Panc1 (cell line): ENCODE measurements around the gene VARS1. TPM values are rescaled to one million over a fixed set of nuclear protein-coding genes. Genes with fewer than 3 reads are reported as not detected.

Source experiments
- ATAC-seq: fragments of 200-7000 bp; cut with Tn5 transposase; 2 replicates; pipeline ENCODE4 v1.9.1; 2020; ENCODE audit warnings: mild to moderate bottlenecking, moderate library complexity
- BruUV-seq: library from RNA; stranded (reverse); fragments of 400-500 nt; replicated peaks from 2 replicates; lab custom pipeline; 2021; lab: Mats Ljungman, UMichigan
- CTCF ChIA-PET: fragments of 300-600 bp; sonication (Branson Sonifier 250); formaldehyde crosslinking; loops from one replicate; lab custom pipeline; 2022; ENCODE audit warnings: antibody characterized with exemption; lab: Charles Lee
- POLR2A ChIA-PET: fragments of 300-600 bp; sonication (Branson Sonifier 250); formaldehyde crosslinking; loops from one replicate; lab custom pipeline; 2022; ENCODE audit warnings: antibody characterized with exemption; lab: Charles Lee
- DNase-seq: peaks from one replicate; pipeline ENCODE4 v3.0.0-alpha.2; 2010; ENCODE audit warnings: low read depth, low spot score
- H3K27ac ChIP-seq: 2 replicates; pipeline ENCODE4 v1.5.1; 2011; ENCODE audit warnings: mild to moderate bottlenecking, low read length, inconsistent platforms
- H3K27me3 ChIP-seq: fragments of 200-500 bp; sonication (Bioruptor generic); 2 replicates; pipeline ENCODE4 v1.6.0; 2014; ENCODE audit warnings: low read length, inconsistent platforms; ENCODE audit not compliant: control insufficient read depth, insufficient read depth
- H3K36me3 ChIP-seq: fragments of 200-500 bp; sonication (Bioruptor generic); 2 replicates; pipeline ENCODE4 v1.5.1; 2014; ENCODE audit warnings: inconsistent platforms, mild to moderate bottlenecking, low read length, moderate library complexity; ENCODE audit not compliant: control insufficient read depth, insufficient read depth
- H3K4me1 ChIP-seq: 2 replicates; pipeline ENCODE4 v1.5.1; 2011; ENCODE audit warnings: inconsistent platforms, mild to moderate bottlenecking, low read length, moderate library complexity; ENCODE audit not compliant: control insufficient read depth, insufficient read depth
- H3K4me3 ChIP-seq, 2 experiments: 2 replicates each; pipeline ENCODE4 v1.5.1; 2011 to 2012; ENCODE audit warnings: low read depth in 2 of 2, low read length in 2 of 2, mild to moderate bottlenecking in 2 of 2, inconsistent platforms in 1 of 2, moderate library complexity in 1 of 2
- H3K9me3 ChIP-seq: fragments of 200-500 bp; sonication (Bioruptor generic); 2 replicates; pipeline ENCODE4 v1.5.1; 2014; ENCODE audit warnings: low read depth, mild to moderate bottlenecking, inconsistent platforms, low read length, moderate library complexity; ENCODE audit not compliant: control insufficient read depth, insufficient read depth
- POLR2AphosphoS5 ChIP-seq: IDR thresholded peaks from 2 replicates; pipeline ENCODE4 v1.6.1; 2012; ENCODE audit warnings: mild to moderate bottlenecking, low read depth, low read length, moderate library complexity
- SIN3A ChIP-seq: IDR thresholded peaks from 2 replicates; pipeline ENCODE4 v1.6.1; 2012; ENCODE audit warnings: low read depth, mild to moderate bottlenecking, low read length, moderate library complexity, borderline replicate concordance; ENCODE audit not compliant: insufficient read depth
- in situ Hi-C: cut with HindIII; loops from 2 replicates; pipeline ENCODE4 v1.10.0; 2016; ENCODE audit warnings: low sequenced_read_pairs, low pct_unique_long_range_greater_than_20kb
- intact Hi-C: fragments of 100-400 bp; cut with micrococcal nuclease; formaldehyde crosslinking; loops from one replicate; pipeline ENCODE4 v1.10.0; 2022; ENCODE audit not compliant: unreplicated experiment
- total RNA-seq: library from RNA; stranded (reverse); gene quantifications from one replicate; pipeline ENCODE4 v1.2.1, GENCODE V29; 2021; ENCODE audit not compliant: unreplicated experiment
- TF ChIP-seq, protein P1 (sequence below), 2 experiments: IDR thresholded peaks; 2 replicates each; pipeline ENCODE4 v1.6.1; 2011 to 2012; ENCODE audit warnings: low read depth in 2 of 2, control low read depth in 1 of 2, low read length in 1 of 2, mild to moderate bottlenecking in 1 of 2, moderate library complexity in 1 of 2; ENCODE audit not compliant: insufficient read depth in 1 of 2
- TF ChIP-seq, protein P2 (sequence below): fragments of 450-650 bp; IDR thresholded peaks from 2 replicates; pipeline ENCODE4 v1.5.1; 2017; ENCODE audit warnings: mild to moderate bottlenecking

VARS1 gene
- total RNA-seq, 1 experiment from 2014 or later: 229 TPM

DNA sequence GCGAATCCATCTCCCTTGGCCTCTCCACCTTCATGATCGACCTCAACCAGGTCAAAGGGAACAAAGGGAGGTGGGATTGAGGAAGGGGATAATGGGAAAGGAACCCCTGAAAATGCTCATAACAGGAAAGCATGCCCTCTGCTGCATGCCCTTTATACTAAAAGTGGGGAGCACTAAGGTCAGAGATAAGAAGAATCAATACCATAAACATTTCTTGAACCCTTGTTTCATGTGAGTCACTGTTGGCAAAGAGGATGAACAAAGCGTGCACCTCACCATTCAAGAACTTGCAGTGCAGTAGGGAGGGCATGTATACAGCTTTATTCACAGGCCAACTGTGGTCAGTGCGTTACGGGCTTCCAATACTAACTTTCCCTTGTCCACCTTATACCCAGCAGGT, 34.8 kb downstream of the VARS1 start:
- Histone ChIP-seq H3K36me3 (no peaks in the 10 kb centered on the region), H3K27ac (no peak overlapping the region), H3K9me3 (no peaks in the 10 kb centered on the region), H3K4me3 (no peak overlapping the region), H3K4me1 (no peaks in the 10 kb centered on the region), H3K27me3 (no peaks in the 10 kb centered on the region)
- ChIA-PET CTCF (no interaction called here), POLR2A (interaction anchor here (0.5 kb wide), 1 partner anchor 95 kb away, joined by 4 read pairs; no protein-coding TSS in a partner anchor)
- TF ChIP-seq SIN3A: no peak
- intact Hi-C loops: no loop called here
- ATAC-seq: no peak
- no peak for DNase-seq
- in situ Hi-C loops: no loop called here
- no TSS peak for BruUV-seq

DNA sequence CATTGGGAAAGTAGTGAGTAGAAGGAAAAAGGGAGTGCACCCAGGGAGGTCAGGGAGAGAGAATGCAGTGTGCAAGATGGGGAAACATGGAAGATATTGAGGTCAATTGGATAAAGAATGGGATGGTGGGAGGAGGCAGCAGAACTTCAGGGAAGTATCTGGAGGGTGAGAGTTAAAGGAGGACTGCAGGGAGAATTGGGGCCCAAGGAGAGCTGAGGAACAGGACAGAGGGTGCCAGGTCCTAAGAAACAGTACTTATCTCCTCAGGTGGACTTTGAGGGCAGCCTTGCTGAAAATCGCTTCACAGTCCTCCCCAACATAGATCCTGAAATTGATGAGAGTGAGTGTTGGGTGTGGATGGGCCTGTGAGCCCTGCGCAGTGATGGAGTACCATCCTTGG, 37.3 kb downstream of the VARS1 start:
- ChIA-PET POLR2A (interaction anchor here (0.6 to 1.2 kb wide), 2 partner anchors 57 to 58 kb away, joined by 3 to 8 read pairs; partner anchors contain the start of genes HSPA1A and HSPA1L), CTCF (no interaction called here)

More for the DNA sequence above, 37.3 kb downstream of the VARS1 start:
- H3K27me3 ChIP-seq: no peaks in the 10 kb centered on the region
- H3K9me3 ChIP-seq: no peaks in the 10 kb centered on the region
- in situ Hi-C loops (no loop called here), intact Hi-C loops (no loop called here)
- no peaks in the 10 kb centered on the region for H3K4me1 ChIP-seq
- DNase-seq (no peak), ATAC-seq (no peak)
- TF ChIP-seq, protein P1, sequence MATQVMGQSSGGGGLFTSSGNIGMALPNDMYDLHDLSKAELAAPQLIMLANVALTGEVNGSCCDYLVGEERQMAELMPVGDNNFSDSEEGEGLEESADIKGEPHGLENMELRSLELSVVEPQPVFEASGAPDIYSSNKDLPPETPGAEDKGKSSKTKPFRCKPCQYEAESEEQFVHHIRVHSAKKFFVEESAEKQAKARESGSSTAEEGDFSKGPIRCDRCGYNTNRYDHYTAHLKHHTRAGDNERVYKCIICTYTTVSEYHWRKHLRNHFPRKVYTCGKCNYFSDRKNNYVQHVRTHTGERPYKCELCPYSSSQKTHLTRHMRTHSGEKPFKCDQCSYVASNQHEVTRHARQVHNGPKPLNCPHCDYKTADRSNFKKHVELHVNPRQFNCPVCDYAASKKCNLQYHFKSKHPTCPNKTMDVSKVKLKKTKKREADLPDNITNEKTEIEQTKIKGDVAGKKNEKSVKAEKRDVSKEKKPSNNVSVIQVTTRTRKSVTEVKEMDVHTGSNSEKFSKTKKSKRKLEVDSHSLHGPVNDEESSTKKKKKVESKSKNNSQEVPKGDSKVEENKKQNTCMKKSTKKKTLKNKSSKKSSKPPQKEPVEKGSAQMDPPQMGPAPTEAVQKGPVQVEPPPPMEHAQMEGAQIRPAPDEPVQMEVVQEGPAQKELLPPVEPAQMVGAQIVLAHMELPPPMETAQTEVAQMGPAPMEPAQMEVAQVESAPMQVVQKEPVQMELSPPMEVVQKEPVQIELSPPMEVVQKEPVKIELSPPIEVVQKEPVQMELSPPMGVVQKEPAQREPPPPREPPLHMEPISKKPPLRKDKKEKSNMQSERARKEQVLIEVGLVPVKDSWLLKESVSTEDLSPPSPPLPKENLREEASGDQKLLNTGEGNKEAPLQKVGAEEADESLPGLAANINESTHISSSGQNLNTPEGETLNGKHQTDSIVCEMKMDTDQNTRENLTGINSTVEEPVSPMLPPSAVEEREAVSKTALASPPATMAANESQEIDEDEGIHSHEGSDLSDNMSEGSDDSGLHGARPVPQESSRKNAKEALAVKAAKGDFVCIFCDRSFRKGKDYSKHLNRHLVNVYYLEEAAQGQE (IDR thresholded peaks at IDR 0.05; ENCODE audit: insufficient read depth in 1 of 2, low read depth in 2 of 2, low read length in 1 of 2): no peak
- TF ChIP-seq SIN3A (no peak), POLR2AphosphoS5 (no peak)
- TF ChIP-seq, protein P2, sequence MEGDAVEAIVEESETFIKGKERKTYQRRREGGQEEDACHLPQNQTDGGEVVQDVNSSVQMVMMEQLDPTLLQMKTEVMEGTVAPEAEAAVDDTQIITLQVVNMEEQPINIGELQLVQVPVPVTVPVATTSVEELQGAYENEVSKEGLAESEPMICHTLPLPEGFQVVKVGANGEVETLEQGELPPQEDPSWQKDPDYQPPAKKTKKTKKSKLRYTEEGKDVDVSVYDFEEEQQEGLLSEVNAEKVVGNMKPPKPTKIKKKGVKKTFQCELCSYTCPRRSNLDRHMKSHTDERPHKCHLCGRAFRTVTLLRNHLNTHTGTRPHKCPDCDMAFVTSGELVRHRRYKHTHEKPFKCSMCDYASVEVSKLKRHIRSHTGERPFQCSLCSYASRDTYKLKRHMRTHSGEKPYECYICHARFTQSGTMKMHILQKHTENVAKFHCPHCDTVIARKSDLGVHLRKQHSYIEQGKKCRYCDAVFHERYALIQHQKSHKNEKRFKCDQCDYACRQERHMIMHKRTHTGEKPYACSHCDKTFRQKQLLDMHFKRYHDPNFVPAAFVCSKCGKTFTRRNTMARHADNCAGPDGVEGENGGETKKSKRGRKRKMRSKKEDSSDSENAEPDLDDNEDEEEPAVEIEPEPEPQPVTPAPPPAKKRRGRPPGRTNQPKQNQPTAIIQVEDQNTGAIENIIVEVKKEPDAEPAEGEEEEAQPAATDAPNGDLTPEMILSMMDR: no peak
- no peak overlapping the region for H3K27ac ChIP-seq
- no peak overlapping the region for H3K4me3 ChIP-seq
- BruUV-seq: no TSS peak
- no peaks in the 10 kb centered on the region for H3K36me3 ChIP-seq
